H9 (cell line): ENCODE results near the gene NECAB2. TPM values are rescaled to one million over a fixed set of nuclear protein-coding genes. Genes with fewer than 3 reads are reported as not detected.

Experiments used
- DNase-seq: peaks from one replicate; pipeline ENCODE4 v3.0.0-alpha.2; 2017
- H2AFZ ChIP-seq: one replicate; pipeline ENCODE4 v1.6.1; 2013; ENCODE audit warnings: mild to moderate bottlenecking, low read length, control low read depth, moderate library complexity
- H2AK5ac ChIP-seq: 2 replicates; pipeline ENCODE4 v1.6.1; 2013; ENCODE audit warnings: low read length, control low read depth, mixed read lengths; ENCODE audit not compliant: insufficient read length
- H2BK120ac ChIP-seq: one replicate; pipeline ENCODE4 v1.6.1; 2013; ENCODE audit warnings: low read depth, mild to moderate bottlenecking, low read length, control low read depth, inconsistent platforms; ENCODE audit not compliant: poor library complexity, severe bottlenecking
- H2BK12ac ChIP-seq: 2 replicates; pipeline ENCODE4 v1.6.1; 2013; ENCODE audit warnings: low read length, control low read depth, mixed read lengths, low read depth; ENCODE audit not compliant: insufficient read length
- H2BK15ac ChIP-seq: 2 replicates; pipeline ENCODE4 v1.6.1; 2013; ENCODE audit warnings: low read depth, low read length, control low read depth
- H2BK20ac ChIP-seq: one replicate; pipeline ENCODE4 v1.6.1; 2013; ENCODE audit warnings: low read depth, mild to moderate bottlenecking, low read length, control low read depth, inconsistent platforms; ENCODE audit not compliant: poor library complexity, severe bottlenecking
- H2BK5ac ChIP-seq: 2 replicates; pipeline ENCODE4 v1.6.1; 2013; ENCODE audit warnings: low read length, control low read depth, mixed read lengths; ENCODE audit not compliant: insufficient read length
- H3K14ac ChIP-seq: 2 replicates; pipeline ENCODE4 v1.6.1; 2013; ENCODE audit warnings: low read length, control low read depth; ENCODE audit not compliant: insufficient read depth
- H3K18ac ChIP-seq: 2 replicates; pipeline ENCODE4 v1.6.1; 2013; ENCODE audit warnings: low read depth, mild to moderate bottlenecking, mixed read lengths, low read length, control low read depth; ENCODE audit not compliant: insufficient read length
- H3K23ac ChIP-seq: 2 replicates; pipeline ENCODE4 v1.6.1; 2013; ENCODE audit warnings: low read length, control low read depth, mixed read lengths, low read depth; ENCODE audit not compliant: insufficient read length
- H3K23me2 ChIP-seq: 2 replicates; pipeline ENCODE4 v1.6.1; 2013; ENCODE audit warnings: low read depth, mild to moderate bottlenecking, mixed read lengths, low read length, control low read depth; ENCODE audit not compliant: insufficient read length, poor library complexity, severe bottlenecking
- H3K27ac ChIP-seq: 2 replicates; pipeline ENCODE4 v1.5.1; 2013; ENCODE audit warnings: low read length, control low read depth, mixed read lengths, low read depth; ENCODE audit not compliant: insufficient read length
- H3K27me3 ChIP-seq: 2 replicates; pipeline ENCODE4 v1.6.1; 2013; ENCODE audit warnings: low read length, control low read depth, inconsistent platforms; ENCODE audit not compliant: insufficient read depth
- H3K4ac ChIP-seq: 2 replicates; pipeline ENCODE4 v1.6.1; 2013; ENCODE audit warnings: low read depth, mild to moderate bottlenecking, control low read depth, inconsistent platforms, low read length, moderate library complexity
- H3K4me1 ChIP-seq: 2 replicates; pipeline ENCODE4 v1.6.1; 2013; ENCODE audit warnings: low read length, control low read depth, inconsistent platforms; ENCODE audit not compliant: insufficient read depth
- H3K4me2 ChIP-seq: 2 replicates; pipeline ENCODE4 v1.6.1; 2013; ENCODE audit warnings: low read length, control low read depth, mixed read lengths; ENCODE audit not compliant: insufficient read length, insufficient read depth
- H3K56ac ChIP-seq: 2 replicates; pipeline ENCODE4 v1.6.1; 2013; ENCODE audit warnings: low read depth, mild to moderate bottlenecking, mixed read lengths, low read length, control low read depth; ENCODE audit not compliant: insufficient read length
- H3K79me1 ChIP-seq: 2 replicates; pipeline ENCODE4 v1.6.1; 2013; ENCODE audit warnings: low read depth, mild to moderate bottlenecking, moderate library complexity, low read length, control low read depth, inconsistent platforms; ENCODE audit not compliant: insufficient read depth, poor library complexity, severe bottlenecking
- H3K79me2 ChIP-seq: 2 replicates; pipeline ENCODE4 v1.6.1; 2013; ENCODE audit warnings: low read length, control low read depth, inconsistent platforms; ENCODE audit not compliant: insufficient read depth
- H3K9ac ChIP-seq: 2 replicates; pipeline ENCODE4 v1.6.1; 2013; ENCODE audit warnings: low read length, control low read depth, mixed read lengths; ENCODE audit not compliant: insufficient read length; ENCODE audit errors: extremely low read depth
- H3K9me3 ChIP-seq: one replicate; pipeline ENCODE4 v1.6.1; 2013; ENCODE audit warnings: low read depth, low read length, inconsistent platforms; ENCODE audit not compliant: control insufficient read depth
- H3T11ph ChIP-seq: one replicate; pipeline ENCODE4 v1.6.1; 2013; ENCODE audit warnings: mild to moderate bottlenecking, low read length, control low read depth, inconsistent platforms
- H4K20me1 ChIP-seq: one replicate; pipeline ENCODE4 v1.6.1; 2013; ENCODE audit not compliant: control insufficient read depth, insufficient read length, insufficient read depth
- H4K5ac ChIP-seq: 2 replicates; pipeline ENCODE4 v1.6.1; 2013; ENCODE audit warnings: low read depth, mild to moderate bottlenecking, mixed read lengths, low read length, control low read depth; ENCODE audit not compliant: insufficient read length
- H4K8ac ChIP-seq: replicated peaks from 2 replicates; pipeline ENCODE4 v1.6.1; 2013; ENCODE audit warnings: low read length, control low read depth, mixed read lengths, low read depth; ENCODE audit not compliant: insufficient read length
- H4K91ac ChIP-seq: 2 replicates; pipeline ENCODE4 v1.6.1; 2013; ENCODE audit warnings: low read depth, mild to moderate bottlenecking, moderate library complexity, mixed read lengths, low read length, control low read depth; ENCODE audit not compliant: insufficient read length
- H3K27ac Mint-ChIP-seq, 3 experiments: 2 replicates in 2 of 3; 3 replicates in 1 of 3; pipeline ENCODE4 v1.8.0; 2020 to 2021; ENCODE audit warnings: mixed read lengths in 3 of 3, mild to moderate bottlenecking in 1 of 3, moderate library complexity in 1 of 3
- H3K27me3 Mint-ChIP-seq: 2 replicates; pipeline ENCODE4 v1.8.0; 2021; ENCODE audit warnings: low read depth, mild to moderate bottlenecking, moderate library complexity, mixed read lengths
- H3K36me3 Mint-ChIP-seq, 3 experiments: 2 replicates in 2 of 3; 3 replicates in 1 of 3; pipeline ENCODE4 v1.8.0; 2020 to 2021; ENCODE audit warnings: low read depth in 3 of 3, mixed read lengths in 3 of 3; ENCODE audit not compliant: insufficient read depth in 1 of 3
- H3K4me1 Mint-ChIP-seq, 2 experiments: 2 replicates each; pipeline ENCODE4 v1.8.0; 2020; ENCODE audit warnings: mixed read lengths in 2 of 2
- H3K4me3 Mint-ChIP-seq, 2 experiments: 2 replicates in 1 of 2; 3 replicates in 1 of 2; pipeline ENCODE4 v1.8.0; 2020 to 2021; ENCODE audit warnings: mild to moderate bottlenecking in 2 of 2, mixed read lengths in 2 of 2, moderate library complexity in 1 of 2
- H3K9me3 Mint-ChIP-seq, 2 experiments: 2 replicates in 1 of 2; 3 replicates in 1 of 2; pipeline ENCODE4 v1.8.0; 2020; ENCODE audit warnings: mild to moderate bottlenecking in 2 of 2, mixed read lengths in 2 of 2, moderate library complexity in 1 of 2
- WGBS: extraction: QIAGEN DNeasy Blood & Tissue Kit; methylation state at CpG from one replicate; pipeline ENCODE4 v1.1.7; 2013; ENCODE audit warnings: missing lambda C conversion rate, low lambda C conversion rate, mixed read lengths; ENCODE audit not compliant: insufficient read length; ENCODE audit errors: extremely low coverage; 5-methylcytosine and 5-hydroxymethylcytosine counted together
- total RNA-seq: library from RNA; stranded (reverse); gene quantifications from 2 replicates; pipeline ENCODE4 v1.2.1, GENCODE V29; 2021
- TF ChIP-seq, protein P1 (sequence below): fragments of 200-600 bp; sonication (generic); conservative IDR thresholded peaks from 3 replicates; pipeline ENCODE4 v1.8.0; 2021; ENCODE audit warnings: antibody characterized with exemption, mild to moderate bottlenecking

The NECAB2 gene
- total RNA-seq, 1 experiment from 2014 or later: 12.6 TPM

DNA sequence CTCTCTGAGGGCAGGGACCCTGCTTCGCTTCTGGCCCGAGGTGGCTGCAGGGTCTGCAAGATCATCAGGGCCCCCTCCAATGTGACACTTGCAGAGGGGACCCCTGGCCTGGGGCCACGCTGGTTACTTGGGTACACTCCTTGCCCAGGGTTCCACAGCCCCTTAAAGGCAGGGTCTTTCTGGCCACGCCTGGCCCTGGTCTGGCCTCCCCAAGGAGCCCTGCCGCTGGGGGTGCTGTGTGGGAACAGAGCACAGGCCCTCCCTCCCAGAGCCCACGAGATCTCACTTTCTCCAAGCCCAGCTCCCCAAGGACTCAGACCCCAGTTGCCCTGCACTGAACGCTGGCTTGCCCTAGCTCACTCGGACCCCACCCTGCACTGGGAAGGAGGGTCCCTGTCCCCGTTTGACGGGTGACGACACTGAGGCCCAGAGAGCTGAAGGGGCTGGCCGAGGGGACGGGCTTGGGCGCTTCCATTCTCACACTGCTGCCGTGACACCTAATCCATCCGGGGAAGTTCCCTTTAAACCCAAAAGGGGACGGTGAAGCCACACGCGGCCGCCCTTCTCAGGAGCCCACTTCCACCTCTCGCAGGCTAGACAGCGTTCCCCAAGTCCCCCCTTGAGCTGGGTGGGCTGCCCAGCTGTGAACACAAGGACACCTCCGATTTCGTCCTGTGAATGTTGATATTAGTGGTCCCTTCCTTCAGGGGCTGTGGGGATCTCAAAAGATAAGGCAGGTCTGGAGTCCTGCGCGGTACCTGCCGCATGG is 41.9 kb upstream of the NECAB2 start:
- Histone ChIP-seq H2BK20ac (no peak overlapping the region), H2BK5ac (no peak overlapping the region), H3K79me2 (no peaks in the 10 kb centered on the region), H3K4ac (no peak overlapping the region), H3K9ac (no peak overlapping the region), H3K18ac (no peak overlapping the region), H4K8ac (no peak overlapping the region), H3K56ac (no peak overlapping the region), H4K5ac (no peak overlapping the region), H3K14ac (no peak overlapping the region; the same call in 1 of the 2 replicates), H4K20me1 (no peaks in the 10 kb centered on the region), H2BK120ac (no peak overlapping the region), H2AK5ac (no peak overlapping the region), H3K79me1 (no peaks in the 10 kb centered on the region), H3T11ph (no peak overlapping the region), H4K91ac (no peak overlapping the region), H2BK12ac (no peak overlapping the region), H3K4me2 (no peak overlapping the region), H3K23ac (no peak overlapping the region), H3K9me3 (no peaks in the 10 kb centered on the region), H3K23me2 (peaks cover 4% of the 10 kb centered on the region), H3K4me1 (no peaks in the 10 kb centered on the region), H2AFZ (no peak overlapping the region), H2BK15ac (no peak overlapping the region), H3K27ac (no peak overlapping the region), H3K27me3 (no peaks in the 10 kb centered on the region)
- Mint-ChIP-seq H3K36me3 (peaks cover 2 to 10% (median 5%) of the 10 kb centered on the region in 3 experiments; a peak in 6 of 7 replicates), H3K4me3 (peak overlapping the region in 1 of 2 experiments; percentile 79; a peak in 2 of 5 replicates), H3K27me3 (peaks cover 2% of the 10 kb centered on the region; the same call in 1 of the 2 replicates), H3K27ac (peak overlapping the region in 2 of 3 experiments; percentile 17 to 70; a peak in 3 of 7 replicates), H3K9me3 (no peaks in the 10 kb centered on the region), H3K4me1 (peaks cover 16 to 30% of the 10 kb centered on the region in 2 experiments)
- DNase-seq: no peak
- TF ChIP-seq, protein P1, sequence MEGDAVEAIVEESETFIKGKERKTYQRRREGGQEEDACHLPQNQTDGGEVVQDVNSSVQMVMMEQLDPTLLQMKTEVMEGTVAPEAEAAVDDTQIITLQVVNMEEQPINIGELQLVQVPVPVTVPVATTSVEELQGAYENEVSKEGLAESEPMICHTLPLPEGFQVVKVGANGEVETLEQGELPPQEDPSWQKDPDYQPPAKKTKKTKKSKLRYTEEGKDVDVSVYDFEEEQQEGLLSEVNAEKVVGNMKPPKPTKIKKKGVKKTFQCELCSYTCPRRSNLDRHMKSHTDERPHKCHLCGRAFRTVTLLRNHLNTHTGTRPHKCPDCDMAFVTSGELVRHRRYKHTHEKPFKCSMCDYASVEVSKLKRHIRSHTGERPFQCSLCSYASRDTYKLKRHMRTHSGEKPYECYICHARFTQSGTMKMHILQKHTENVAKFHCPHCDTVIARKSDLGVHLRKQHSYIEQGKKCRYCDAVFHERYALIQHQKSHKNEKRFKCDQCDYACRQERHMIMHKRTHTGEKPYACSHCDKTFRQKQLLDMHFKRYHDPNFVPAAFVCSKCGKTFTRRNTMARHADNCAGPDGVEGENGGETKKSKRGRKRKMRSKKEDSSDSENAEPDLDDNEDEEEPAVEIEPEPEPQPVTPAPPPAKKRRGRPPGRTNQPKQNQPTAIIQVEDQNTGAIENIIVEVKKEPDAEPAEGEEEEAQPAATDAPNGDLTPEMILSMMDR: no peak
- no CpG with 5 or more reads among the region's 27 CpGs for WGBS
